ENCODE results near the gene STH.
"Not testable (repeated sequence)": the region's sequence is repeated elsewhere in the genome, so short reads cannot be mapped to it uniquely, and the experiment has no call there.

STH gene, protein sequence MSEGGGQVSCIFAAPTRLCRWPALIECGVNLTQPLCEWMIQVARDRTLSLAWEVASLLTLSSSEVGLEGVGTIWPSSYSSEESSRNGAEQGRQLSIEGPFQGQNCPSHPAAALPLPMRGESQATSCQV

DNA sequence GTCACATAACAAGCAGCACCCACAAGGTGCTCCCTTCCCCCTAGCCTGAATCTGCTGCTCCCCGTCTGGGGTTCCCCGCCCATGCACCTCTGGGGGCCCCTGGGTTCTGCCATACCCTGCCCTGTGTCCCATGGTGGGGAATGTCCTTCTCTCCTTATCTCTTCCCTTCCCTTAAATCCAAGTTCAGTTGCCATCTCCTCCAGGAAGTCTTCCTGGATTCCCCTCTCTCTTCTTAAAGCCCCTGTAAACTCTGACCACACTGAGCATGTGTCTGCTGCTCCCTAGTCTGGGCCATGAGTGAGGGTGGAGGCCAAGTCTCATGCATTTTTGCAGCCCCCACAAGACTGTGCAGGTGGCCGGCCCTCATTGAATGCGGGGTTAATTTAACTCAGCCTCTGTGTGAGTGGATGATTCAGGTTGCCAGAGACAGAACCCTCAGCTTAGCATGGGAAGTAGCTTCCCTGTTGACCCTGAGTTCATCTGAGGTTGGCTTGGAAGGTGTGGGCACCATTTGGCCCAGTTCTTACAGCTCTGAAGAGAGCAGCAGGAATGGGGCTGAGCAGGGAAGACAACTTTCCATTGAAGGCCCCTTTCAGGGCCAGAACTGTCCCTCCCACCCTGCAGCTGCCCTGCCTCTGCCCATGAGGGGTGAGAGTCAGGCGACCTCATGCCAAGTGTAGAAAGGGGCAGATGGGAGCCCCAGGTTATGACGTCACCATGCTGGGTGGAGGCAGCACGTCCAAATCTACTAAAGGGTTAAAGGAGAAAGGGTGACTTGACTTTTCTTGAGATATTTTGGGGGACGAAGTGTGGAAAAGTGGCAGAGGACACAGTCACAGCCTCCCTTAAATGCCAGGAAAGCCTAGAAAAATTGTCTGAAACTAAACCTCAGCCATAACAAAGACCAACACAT lies at the start of gene STH:
Gene STH, plus strand, starts transcription at position 264 of the 913 bp plus-strand sequence. Its CDS starts 30 bp downstream, at position 294.
- DNase-seq = no peak

DNA sequence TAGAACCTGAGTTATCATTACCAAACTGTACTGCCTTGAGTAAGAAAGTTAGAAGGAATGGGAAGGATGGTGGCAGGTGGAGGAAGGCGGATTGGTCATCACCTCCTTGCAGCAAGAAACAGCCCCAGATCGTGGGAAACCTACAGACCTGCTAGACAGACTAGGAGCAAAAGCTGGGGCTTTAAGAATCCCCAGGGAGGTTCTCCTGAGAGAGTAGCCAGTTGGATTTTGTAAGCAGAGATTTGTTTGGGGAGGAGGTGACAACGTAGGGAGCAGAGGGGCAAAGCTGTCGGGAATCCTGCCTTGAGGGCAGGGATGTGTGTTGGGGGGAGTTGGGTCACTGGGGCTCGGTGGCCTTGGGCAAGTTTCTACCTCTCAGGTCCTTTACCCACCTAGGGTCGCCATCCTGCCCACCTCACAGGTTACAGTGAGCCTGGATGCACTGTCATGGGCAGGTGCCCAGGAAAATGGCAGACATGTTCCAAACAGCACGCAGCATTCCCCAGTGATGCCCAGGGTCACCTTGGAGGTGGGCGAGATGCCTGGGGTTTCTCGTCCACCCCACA lies 49.2 kb upstream of the STH start:
- DNase-seq = no peak

DNA sequence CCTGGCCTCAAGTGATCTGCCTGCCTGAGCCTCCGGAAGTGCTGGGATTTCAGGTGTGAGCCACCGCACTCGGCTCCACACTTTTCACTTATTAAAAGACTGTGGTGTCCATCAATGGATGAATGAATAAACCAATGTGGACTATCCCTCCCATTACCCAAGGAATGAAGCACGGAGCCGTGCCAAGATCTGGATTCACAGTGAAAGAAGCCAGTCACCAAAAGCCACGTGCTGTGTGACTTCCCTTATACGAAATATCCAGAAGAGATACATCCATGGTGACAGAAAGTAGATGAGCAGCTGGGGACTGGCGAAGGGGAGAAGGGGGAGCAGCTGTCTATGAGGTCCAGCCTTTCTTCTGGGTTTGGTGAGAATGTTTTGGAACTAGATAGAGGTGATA lies 48.2 kb upstream of the STH start:
- DNase-seq = no peak

DNA sequence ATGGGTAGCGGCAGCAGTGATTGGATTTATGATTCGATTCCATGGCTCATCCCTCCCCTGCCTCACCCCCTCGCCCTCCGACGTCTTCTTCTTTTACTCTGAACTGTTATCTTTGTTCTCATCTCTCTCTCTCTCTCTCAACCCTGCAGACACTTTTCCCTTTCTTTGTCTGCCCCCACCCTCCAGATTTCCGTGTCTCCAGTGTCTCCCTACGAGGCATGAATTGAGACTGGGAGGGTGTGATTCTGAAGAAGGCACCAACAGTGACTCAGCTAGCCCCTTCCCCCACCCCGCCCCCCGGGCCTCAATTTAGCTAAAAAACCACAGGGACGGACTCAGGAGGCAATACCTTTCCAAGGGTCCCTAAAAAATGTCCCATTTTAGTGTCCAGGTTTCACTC lies 47.6 kb upstream of the STH start:
- DNase-seq = no peak

DNA sequence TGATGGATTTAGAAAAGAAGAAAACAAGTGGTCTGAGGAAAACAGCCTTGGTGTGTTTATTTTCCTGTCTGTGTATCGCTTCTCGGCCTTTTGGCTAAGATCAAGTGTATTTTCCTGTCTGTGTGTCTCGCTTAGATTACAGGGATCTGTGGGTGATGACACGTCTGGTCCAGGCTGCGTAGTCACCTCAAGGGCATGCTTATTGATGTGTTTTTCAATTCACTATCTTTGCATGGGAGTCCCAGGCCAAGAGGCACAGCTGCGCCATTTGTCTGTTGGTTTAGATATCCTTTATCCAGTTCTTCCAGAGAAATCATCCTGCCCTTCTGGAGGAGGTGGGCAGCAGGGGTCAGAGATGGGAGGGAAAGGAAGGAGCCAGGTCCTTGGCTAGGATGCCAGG lies 47.1 kb upstream of the STH start:
- DNase-seq = no peak

DNA sequence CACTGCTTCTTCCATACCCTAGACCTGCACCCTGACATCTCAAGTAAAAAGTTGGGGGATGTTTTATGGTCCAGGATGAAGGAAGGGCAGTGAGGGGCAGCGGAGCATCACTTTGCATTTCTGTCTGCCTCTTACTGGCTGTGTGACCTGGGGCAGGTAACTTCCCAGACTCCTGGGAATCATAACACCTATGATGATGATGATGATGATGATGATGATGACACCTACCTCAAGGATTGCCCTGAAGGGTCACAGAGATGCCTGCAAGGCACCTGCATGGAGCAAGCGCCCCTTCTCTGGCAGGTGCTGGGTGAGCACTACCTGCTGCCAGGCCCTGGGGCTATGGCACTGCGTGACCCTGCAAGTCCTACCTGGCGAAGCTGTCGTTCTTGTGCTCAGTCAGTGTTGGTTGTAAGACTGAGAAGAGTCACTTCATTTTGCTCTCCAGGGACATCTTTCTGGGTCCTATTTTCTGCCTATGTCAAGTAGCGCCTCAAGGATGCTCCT lies 46.2 kb upstream of the STH start:
- no peak for DNase-seq

DNA sequence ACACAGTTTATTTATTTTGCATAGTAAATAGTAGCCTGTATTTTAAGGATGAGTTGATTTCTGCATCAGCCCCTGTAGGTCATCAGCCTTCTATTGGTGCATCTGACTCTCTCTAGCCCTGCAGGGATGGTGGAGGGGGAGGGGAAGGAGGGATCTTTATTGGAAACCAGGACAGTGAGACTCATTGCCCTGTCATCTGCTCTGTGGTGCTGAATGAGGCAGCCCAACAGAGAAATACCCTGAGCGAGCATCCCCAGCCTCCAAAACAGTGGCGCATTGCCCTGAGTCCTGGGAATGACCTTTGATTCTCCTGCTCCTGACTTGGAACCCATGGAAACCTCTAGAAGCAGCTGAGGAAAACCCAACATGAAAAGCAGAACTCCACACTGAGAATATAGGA lies 45.5 kb upstream of the STH start:
- no peak for DNase-seq

DNA sequence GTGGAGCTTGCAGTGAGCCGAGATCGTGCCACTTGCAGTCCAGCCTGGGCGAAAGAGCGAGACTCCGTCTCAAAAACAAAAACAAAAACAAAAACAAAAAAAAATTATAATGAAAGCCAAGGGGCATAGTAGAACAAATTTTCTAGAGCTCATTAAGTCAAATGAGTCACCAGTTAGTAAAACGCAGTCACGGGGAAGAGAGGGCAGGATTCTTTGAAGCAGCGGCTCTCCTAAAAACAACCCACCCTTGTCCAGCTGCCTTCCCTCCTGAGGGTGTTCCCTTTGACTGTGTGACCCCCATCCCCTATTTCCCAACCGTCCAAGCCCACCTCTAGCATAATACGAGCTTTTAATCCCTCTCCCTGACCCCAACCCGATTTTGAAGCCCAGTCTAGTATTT lies 44.1 kb upstream of the STH start:
- no peak for DNase-seq

DNA sequence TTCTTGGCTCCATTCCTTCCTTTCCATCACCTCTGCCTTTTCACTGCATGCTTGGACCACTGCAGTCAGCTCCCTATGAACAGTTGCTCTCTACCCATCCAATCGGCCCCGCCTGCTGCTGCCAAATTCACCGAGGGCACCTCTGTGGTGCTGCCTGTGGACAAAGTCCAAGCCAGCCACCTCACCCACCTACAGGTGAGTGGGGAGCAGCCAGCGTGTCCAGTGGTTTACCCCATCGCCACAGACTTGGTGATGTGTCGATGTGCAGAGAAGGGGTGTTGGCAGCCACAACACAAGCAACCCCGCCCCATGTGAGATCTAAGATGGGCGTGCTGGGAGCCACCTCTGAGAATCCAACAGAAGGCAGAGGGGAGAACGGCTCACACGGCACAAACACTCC lies 43.7 kb upstream of the STH start:
- no peak for DNase-seq

DNA sequence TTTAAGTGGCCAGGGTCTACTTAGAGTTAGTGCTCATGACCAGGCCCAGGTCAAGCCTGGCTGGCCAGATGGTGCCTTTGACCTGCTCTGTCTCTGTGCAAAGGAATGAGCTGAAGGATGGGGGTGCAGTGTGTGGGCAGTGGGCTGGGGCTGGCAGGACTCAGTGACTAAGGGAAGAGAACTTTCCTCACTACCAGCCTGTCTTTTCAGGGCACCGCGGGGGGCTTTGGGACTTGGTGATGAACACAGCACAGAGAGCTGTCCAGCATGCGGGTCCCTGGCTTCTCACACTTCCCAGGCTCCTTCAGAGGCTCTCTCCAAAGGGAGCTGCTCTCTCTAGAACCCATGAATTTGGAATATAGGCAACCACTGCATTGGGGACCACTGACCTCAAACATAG lies 43.0 kb upstream of the STH start:
- DNase-seq = no peak

DNA sequence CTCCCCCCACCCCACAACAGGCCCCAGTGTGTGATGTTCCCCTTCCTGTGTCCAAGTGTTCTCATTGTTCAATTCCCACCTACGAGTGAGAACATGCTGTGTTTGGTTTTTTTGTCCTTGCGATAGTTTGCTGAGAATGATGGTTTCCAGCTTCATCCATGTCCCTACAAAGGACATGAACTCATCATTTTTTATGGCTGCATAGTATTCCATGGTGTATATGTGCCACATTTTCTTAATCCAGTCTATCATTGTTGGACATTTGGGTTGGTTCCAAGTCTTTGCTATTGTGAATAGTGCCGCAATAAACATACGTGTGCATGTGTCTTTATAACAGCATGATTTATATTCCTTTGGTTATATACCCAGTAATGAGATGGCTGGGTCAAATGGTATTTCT lies 42.3 kb upstream of the STH start:
- DNase-seq = not testable (repeated sequence)

DNA sequence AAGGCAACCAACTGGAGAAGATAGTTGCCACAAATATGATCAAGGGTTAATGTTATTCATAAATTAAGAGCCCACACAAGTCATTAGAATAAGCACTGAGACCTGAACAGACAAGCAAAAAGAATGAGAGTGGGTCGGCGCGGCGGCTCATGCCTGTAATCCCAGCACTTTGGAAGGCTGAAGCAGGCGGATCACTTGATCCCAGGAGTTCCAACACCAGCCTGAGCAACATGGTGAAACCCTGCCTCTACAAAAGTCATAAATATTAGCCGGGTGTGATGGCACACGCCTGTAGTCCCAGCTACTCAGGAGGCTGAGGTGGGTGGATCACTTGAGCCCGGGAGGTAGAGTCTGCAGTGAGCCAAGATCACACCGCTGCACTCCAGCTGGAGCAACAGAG lies 40.7 kb upstream of the STH start:
- no peak for DNase-seq

DNA sequence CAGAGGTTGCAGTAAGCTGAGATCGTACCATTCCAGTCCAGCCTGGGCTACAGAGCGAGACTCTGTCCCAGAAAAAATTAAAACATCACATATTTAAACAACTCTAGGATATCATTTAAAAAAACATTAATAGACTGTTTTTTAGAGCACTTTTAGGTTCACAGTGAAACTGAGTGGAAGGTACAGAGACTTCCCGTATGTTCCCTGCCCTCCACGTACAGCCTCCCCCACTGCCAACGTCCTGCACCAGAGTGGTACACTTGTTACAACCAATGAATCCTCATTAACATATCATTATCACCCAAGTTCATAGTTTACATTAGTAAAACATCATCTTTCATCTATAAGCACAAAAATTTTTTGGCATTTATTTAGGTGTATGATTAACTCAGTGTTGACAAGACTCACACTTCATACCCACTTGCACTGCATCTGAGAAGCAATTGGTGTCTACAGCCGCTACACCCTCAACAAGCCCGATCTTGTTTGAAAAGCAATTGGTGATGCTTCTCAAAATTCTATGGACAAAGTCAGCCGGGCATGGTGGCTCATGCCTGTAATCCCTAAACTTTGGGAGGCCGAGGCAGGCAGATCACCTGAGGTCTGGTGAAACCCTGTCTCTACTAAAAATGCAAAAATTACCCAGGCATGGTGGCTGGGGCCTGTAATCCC lies 39.9 kb upstream of the STH start:
- no peak for DNase-seq

DNA sequence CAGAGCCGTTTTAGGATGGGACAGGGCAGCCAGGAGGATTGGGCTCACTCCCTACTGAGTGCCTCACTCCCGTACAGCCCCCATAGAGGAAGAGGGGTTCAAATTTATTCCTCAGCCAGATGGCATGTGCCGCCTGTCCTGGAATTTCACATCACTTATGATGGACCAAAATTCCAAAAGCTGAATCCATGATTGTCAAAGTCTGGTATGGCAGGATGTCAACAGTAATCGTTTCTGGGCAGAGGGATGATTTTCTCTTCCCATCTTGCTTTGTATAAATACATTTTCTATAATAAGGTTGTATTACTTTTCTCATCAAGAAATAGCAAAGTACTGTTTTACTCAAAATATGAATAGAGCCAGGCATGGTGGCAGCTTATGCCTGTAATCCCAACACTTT lies 38.7 kb upstream of the STH start:
- no peak for DNase-seq

DNA sequence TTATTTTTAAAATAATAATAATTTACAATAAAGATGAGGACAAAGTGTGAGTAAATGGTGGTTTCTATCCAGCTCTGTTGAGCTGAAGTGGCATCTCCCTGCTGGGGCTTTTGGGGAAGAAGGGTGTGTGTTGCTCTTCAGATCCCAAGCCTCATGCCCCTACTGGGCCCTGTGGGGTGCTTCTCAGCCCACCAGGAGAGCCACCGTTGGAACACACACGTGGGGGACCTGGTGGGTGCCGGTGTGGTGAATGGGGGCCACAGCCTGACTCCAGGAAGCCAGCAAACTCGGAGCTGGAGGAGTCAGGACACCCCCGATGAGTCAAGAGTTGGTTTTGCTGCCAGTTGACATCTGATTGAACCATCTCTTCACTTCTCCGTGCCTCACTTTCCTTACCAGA lies 37.8 kb upstream of the STH start:
- no peak for DNase-seq

DNA sequence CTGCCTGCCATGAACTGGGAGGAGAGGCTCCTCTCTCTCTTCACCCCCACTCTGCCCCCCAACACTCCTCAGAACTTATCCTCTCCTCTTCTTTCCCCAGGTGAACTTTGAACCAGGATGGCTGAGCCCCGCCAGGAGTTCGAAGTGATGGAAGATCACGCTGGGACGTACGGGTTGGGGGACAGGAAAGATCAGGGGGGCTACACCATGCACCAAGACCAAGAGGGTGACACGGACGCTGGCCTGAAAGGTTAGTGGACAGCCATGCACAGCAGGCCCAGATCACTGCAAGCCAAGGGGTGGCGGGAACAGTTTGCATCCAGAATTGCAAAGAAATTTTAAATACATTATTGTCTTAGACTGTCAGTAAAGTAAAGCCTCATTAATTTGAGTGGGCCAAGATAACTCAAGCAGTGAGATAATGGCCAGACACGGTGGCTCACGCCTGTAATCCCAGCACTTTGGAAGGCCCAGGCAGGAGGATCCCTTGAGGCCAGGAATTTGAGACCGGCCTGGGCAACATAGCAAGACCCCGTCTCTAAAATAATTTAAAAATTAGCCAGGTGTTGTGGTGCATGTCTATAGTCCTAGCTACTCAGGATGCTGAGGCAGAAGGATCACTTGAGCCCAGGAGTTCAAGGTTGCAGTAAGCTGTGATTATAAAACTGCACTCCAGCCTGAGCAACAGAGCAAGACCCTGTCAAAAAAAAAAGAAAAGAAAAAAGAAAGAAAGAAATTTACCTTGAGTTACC lies 36.7 kb upstream of the STH start:
- no peak for DNase-seq

DNA sequence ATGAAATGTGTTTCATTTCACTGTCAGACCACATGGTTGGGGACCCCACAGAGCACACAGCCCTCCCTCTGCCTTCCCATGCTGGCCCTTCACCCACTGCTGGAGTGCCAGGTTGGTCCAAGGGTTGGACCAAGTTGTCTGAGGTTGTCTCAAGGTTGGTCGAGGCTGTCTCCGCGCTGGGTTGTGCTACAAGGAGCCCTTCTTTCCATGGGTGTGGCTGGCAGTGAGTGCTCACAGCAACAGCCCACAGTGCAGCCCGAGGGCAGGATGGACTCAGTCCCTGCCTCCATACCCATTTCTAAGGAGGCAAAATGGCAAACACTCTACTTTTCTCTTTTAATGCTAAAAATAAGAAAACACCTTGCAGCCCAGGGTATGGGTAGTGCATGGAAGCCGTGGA lies 35.8 kb upstream of the STH start:
- no peak for DNase-seq

DNA sequence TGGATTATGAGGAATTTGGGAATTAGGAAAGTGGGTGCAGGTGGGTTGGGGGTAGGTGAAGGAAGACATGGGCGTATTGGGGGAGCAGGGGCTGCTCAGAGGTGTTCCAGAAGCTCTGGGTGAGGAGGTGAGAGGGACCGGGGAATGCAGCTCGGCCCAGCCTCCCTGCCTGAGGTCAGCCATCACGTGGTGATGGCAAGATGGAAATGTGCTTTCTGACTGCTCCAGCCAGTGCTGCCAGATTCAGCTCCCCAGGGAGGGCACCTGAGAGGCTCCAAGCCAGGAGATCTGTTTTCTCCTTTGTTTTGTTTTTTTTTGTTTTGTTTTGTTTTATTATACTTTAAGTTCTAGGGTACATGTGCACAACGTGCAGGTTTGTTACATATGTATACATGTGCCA lies 35.2 kb upstream of the STH start:
- no peak for DNase-seq

DNA sequence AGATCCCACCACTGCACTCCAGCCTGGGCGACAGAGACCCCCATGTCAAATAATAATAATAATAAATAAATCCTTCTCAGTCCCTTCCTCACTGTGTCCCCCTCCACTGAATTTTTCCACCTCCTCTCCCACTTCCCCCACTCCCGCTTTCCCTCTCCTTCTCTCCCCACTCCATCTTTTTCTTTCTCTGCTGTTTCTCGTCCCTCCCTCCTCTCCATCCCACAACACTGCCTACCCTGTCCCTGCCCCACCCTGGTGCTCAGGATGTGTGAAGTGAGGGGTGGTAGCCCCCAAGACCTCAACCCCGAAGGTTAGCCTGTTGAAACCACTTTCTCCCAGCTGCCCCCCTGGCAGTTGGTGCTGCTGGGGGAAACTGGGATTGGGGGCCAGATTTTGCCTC lies 34.4 kb upstream of the STH start:
- DNase-seq = no peak

DNA sequence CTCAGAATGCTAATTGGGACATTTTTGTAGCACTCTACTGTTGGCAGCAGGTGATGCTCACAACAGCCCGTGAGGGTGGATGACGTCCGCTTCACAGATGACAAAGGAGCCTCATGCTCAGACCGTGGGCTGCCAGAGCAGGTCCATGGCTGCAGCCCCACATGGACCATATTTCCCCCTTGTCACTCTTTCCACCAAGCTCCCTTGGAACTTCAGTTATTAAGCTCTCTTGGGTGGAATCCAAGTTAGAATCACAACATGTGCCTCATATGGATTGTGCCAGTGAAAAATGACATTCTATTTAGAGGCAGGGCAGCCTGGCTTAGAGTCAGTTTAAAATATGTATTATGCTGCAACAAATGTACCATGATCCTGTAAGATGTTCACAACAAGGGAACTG lies 33.2 kb upstream of the STH start:
- DNase-seq = no peak

DNA sequence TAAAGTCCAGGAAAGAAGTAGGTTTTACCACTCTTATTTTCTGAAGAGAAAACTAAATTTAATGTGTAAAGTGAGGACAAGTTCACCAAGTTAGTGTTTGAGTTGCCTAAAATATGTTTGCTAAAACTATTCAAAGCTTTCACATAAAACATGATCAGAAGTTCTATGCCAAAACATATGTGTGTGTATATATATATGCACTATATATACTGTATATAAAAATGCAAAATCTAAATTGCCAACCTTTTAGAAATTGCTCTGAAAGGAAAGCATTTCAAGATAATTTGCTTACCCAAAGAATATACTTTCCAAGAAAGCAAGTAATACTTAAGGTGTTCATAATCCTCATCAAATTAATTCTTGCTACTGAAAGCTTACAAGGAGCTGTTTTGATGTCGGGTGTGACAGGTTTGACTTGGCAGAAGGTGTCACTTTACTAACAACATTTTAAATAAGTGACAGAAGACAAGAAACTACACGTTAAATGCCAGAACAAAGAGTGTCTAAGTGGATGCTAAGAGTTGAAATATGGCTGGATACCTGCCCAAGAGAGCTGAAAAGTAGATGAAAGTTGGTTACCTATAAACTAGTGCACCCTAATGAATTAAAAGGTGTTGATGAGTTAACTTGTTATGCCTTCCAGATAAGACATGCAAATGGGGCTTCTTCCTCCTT lies 32.3 kb upstream of the STH start:
- DNase-seq = no peak

DNA sequence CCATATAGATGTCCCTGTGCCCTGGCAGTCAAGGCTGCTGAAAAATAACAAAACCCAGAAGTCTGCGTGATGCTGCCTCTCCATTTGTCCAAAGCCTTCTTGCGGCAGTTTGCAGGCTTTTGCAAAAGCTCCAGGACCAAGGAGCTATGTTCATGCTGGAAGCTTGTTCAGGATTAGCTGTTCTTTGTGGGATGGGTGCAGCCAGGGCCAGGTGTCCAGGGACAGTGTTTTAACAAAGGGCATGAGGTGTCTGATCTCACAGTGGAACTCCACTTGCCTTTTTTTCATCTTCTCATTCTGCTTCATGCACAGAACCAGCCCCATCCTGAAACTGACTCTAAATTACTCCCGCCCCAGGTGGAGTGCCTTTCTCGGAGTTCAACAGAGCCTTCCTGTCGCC lies 31.7 kb upstream of the STH start:
- DNase-seq = no peak
